Mucosa of rectum (tissue), 2 donors: ENCODE data around the gene MAP3K6.

ENCODE experiments used
- H3K27ac ChIP-seq, 2 donors: one replicate each; pipeline ENCODE4 v1.7.0; 2013; ENCODE audit warnings: inconsistent platforms in 2 of 2, low read depth in 2 of 2, low read length in 2 of 2
- H3K27me3 ChIP-seq, 2 donors: one replicate each; pipeline ENCODE4 v1.7.0; 2013; ENCODE audit warnings: low read length in 2 of 2; ENCODE audit not compliant: control insufficient read depth in 2 of 2, insufficient read depth in 2 of 2
- H3K36me3 ChIP-seq, 2 donors: one replicate each; pipeline ENCODE4 v1.7.0; 2013; ENCODE audit warnings: low read length in 2 of 2; ENCODE audit not compliant: control insufficient read depth in 2 of 2, insufficient read depth in 2 of 2
- H3K4me1 ChIP-seq, 2 donors: one replicate each; pipeline ENCODE4 v1.7.0; 2013; ENCODE audit warnings: low read length in 2 of 2, mild to moderate bottlenecking in 1 of 2; ENCODE audit not compliant: control insufficient read depth in 2 of 2, insufficient read depth in 2 of 2
- H3K4me3 ChIP-seq, 2 donors: one replicate each; pipeline ENCODE4 v1.7.0; 2013; ENCODE audit warnings: low read length in 2 of 2
- H3K9ac ChIP-seq, 2 donors: one replicate each; pipeline ENCODE4 v1.7.0; 2013; ENCODE audit warnings: low read length in 2 of 2, low read depth in 1 of 2, mild to moderate bottlenecking in 1 of 2
- H3K9me3 ChIP-seq, 2 donors: one replicate each; pipeline ENCODE4 v1.7.0; 2013; ENCODE audit warnings: low read length in 2 of 2; ENCODE audit not compliant: control insufficient read depth in 2 of 2
- donor health status: healthy.
- donor health status: Normal muscosa, but diverticular disease.

The MAP3K6 gene

GRCh38 chr1:27346991-27347624 is 19.7 kb downstream of the MAP3K6 start:
- no peaks in the 10 kb centered on the region for H3K27me3 ChIP-seq
- no peaks in the 10 kb centered on the region for H3K9me3 ChIP-seq
- peaks cover 0 to 6% of the 10 kb centered on the region in 2 donors for H3K36me3 ChIP-seq
- H3K4me1 ChIP-seq, result peaks cover 27 to 33% of the 10 kb centered on the region in 2 donors
- H3K4me3 ChIP-seq, result no peak overlapping the region
- H3K9ac ChIP-seq, result no peak overlapping the region
- no peak overlapping the region for H3K27ac ChIP-seq

- Histone ChIP-seq H3K27me3 (no peaks in the 10 kb centered on the region), H3K4me3 (no peak overlapping the region), H3K4me1 (peaks cover 30 to 37% of the 10 kb centered on the region in 2 donors), H3K9me3 (no peaks in the 10 kb centered on the region), H3K9ac (no peak overlapping the region), H3K36me3 (peaks cover 0 to 6% of the 10 kb centered on the region in 2 donors), H3K27ac (no peak overlapping the region)
Measured at GRCh38 chr1:27346357-27346756, 20.4 kb downstream of the MAP3K6 start.

GRCh38 chr1:27345272-27345671 is 21.5 kb downstream of the MAP3K6 start:
- H3K36me3 ChIP-seq, result peaks cover 0 to 6% of the 10 kb centered on the region in 2 donors
- H3K9me3 ChIP-seq, result no peaks in the 10 kb centered on the region
- no peak overlapping the region for H3K27ac ChIP-seq
- H3K9ac ChIP-seq, result no peak overlapping the region
- no peaks in the 10 kb centered on the region for H3K27me3 ChIP-seq
- H3K4me1 ChIP-seq, result peaks cover 21 to 33% of the 10 kb centered on the region in 2 donors
- no peak overlapping the region for H3K4me3 ChIP-seq

DNA sequence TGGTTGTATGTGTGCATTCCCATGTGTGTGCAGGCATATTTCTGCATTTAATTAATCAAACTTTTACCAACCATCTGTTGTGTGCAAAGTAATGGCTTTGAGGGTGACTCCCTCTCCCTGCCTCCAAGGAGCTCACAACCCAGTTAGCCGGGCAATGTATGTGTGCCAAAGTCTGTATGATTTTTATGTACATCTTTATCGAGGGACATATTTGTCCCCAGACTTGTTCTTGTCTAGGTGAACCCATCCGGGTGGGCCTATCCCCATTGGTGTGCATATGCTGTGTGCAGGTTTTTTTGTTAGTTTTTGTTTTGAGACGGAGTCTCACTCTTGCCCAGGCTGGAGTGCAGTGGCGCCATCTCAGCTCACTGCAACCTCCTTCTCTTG is 23.1 kb downstream of the MAP3K6 start:
- Histone ChIP-seq H3K27me3 (no peaks in the 10 kb centered on the region), H3K4me3 (peak overlapping the region; percentile 62 to 84), H3K4me1 (peaks cover 16 to 23% of the 10 kb centered on the region in 2 donors), H3K9me3 (no peaks in the 10 kb centered on the region), H3K27ac (peak overlapping the region; percentile 65 to 82), H3K9ac (peak overlapping the region in 1 of 2 donors; percentile 66), H3K36me3 (peaks cover 0 to 7% of the 10 kb centered on the region in 2 donors)

DNA sequence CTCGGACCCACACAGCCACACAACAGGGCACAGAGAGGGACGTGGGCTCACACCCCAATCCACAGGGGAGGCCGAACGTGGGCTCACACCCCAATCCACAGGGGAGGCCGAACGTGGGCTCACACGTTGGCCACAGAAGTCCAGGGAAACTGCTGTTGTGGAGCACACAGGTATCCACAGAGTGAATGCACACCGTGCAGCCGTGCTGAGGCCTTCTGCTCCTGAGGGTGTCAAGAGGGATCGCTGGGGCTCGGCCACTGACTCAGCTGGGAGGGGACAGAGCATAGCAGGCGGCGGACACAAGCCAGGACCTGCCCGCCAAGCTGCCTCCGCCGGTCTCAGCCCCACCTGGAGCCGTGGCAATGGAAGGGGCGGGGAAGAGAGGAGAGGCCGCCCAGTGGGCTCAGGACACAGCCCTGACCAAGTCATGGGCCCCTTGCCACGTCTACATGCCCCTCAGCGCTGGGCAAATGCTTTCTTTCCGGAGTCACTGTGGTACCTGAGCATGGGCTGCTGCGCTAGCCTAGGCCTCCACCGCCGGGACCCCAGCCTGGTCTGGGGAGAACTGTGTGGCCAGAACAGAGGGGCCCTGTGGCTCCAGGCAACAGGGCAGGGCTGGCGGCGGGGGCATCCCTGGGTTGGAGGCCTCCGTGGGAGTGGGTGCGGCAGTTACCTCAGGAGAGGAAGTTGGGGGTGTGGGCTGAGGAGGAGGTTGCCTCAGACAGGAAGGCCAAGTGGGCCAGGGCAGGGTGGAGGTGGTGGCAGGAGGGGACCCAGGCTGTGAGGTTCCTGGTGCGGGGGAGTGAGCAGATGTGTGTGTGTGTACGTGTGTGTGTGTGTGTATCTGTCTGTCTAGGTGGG is 23.8 kb downstream of the MAP3K6 start:
- Histone ChIP-seq H3K27ac (peak overlapping the region; percentile 65 to 82), H3K4me3 (peak overlapping the region; percentile 62 to 84), H3K4me1 (peaks cover 16 to 23% of the 10 kb centered on the region in 2 donors), H3K9ac (peak overlapping the region; percentile 66 to 81), H3K9me3 (no peaks in the 10 kb centered on the region), H3K36me3 (peaks cover 0 to 8% of the 10 kb centered on the region in 2 donors), H3K27me3 (no peaks in the 10 kb centered on the region)

DNA sequence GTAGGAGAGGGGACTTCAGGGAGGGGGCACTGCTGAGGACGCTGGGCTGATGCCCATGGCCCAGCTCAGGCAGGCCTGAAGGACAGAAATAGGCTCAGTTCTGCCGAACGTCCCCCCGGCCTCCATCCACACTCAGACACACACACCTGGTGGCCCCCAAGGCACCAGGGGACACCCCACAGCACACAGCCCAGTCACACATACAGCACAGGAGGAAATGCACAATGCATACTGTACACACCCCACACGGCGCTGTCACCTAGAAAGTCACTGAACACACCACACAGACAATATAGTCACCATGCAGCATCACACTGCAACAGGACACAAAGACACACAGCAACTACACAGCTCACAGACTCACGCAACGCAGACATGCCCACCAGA is 24.4 kb downstream of the MAP3K6 start:
- no peaks in the 10 kb centered on the region for H3K27me3 ChIP-seq
- H3K9me3 ChIP-seq, result no peaks in the 10 kb centered on the region
- peak overlapping the region; percentile 70 to 81 for H3K9ac ChIP-seq
- peaks cover 0 to 8% of the 10 kb centered on the region in 2 donors for H3K36me3 ChIP-seq
- H3K4me3 ChIP-seq, result peak overlapping the region; percentile 62 to 84
- H3K4me1 ChIP-seq, result peaks cover 16 to 23% of the 10 kb centered on the region in 2 donors
- peak overlapping the region; percentile 66 to 82 for H3K27ac ChIP-seq

DNA sequence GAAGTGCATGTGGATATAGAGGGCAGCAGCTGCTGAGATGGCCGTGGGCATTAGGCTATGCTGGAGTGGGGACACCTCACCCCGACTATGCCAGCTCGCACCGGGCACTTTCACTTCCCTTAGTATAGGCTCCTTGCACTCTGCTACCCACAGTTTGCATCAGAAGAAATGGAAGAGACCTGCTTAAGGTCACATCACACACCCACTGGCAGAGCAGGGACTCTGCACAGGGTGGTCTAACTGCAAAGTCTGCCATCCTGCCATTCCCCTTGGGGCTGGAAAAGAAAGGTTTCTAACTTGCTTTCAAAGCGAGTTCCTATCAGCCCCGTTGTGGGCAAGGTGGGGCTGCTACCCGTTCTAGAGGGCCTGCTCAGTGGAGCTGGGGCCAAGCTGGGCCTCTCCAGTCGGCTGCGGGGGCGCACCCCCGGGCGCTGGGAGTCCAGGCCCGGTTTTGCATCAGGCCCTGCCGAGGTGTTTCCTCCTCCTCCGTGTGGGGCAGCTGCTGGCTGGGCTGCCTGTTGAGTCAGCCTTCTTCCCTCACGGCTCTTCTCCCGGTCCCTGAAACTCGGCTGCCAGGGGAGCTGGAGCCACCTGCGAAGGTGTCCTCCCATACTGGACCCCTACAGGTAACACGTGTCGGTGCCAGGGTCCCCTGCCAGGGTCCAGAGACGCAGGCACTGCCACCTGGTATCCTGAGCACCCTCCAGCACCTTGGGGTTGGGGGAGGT is 25.1 kb downstream of the MAP3K6 start, which contains the start of gene SYTL1:
TSS of gene SYTL1 (plus strand) at position 498 of the 728 bp plus-strand sequence. CDS start 3,313 bp downstream, outside the sequence.
- H3K36me3 ChIP-seq, result peaks cover 0 to 11% of the 10 kb centered on the region in 2 donors
- no peaks in the 10 kb centered on the region for H3K9me3 ChIP-seq
- no peaks in the 10 kb centered on the region for H3K27me3 ChIP-seq
- peak within 1 kb of the TSS; percentile 70 to 81 for H3K9ac ChIP-seq
- peak within 1 kb of the TSS; percentile 66 to 82 for H3K27ac ChIP-seq
- peak within 1 kb of the TSS; percentile 62 to 84 for H3K4me3 ChIP-seq
- H3K4me1 ChIP-seq, result peaks cover 16 to 23% of the 10 kb centered on the region in 2 donors

DNA sequence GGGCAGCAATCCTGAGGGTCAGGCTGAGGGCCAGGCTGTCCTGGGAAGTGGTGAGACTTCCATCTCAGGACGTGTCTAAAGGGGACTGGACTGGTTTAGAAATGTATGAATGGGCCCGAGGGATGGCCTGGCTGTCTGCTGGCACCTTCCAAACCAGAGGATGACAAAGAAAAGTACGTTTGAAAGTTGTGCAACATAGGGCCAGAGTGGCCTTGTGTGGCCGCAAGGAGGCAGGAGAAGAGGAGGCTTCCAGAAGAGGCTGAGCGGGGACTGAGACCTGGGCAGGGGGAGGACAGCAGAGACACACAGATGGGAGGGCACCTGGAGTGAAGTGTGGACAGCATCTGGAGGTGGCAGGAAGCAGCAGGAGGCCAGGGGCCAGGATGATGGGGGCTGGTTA is 27.5 kb downstream of the MAP3K6 start:
- peaks cover 13 to 26% of the 10 kb centered on the region in 2 donors for H3K36me3 ChIP-seq
- peaks cover 16 to 23% of the 10 kb centered on the region in 2 donors for H3K4me1 ChIP-seq
- no peak overlapping the region for H3K9ac ChIP-seq
- H3K27me3 ChIP-seq, result no peaks in the 10 kb centered on the region
- H3K9me3 ChIP-seq, result no peaks in the 10 kb centered on the region
- no peak overlapping the region for H3K27ac ChIP-seq
- no peak overlapping the region for H3K4me3 ChIP-seq

DNA sequence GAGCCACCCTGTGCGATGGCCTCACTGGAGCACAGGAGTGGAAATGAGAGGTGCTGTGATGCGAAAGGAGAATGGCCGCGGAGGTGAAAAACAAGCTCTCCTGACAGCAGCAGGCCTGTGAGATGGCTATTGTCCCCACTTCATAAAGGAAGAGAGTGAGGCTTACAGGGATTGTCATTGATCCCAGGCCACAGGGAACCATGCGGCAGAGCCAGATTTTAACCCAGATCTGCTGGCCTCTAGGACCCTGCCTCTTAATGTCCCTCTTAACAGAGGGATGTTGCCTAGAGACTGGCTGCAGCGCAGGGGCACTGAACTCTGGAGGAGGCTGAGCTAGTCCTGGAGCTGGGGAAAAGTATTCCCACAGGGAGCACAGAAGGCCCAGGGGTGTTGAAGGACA is 28.0 kb downstream of the MAP3K6 start:
- Histone ChIP-seq H3K4me1 (peaks cover 16 to 23% of the 10 kb centered on the region in 2 donors), H3K27me3 (no peaks in the 10 kb centered on the region)

More for the DNA sequence above, 28.0 kb downstream of the MAP3K6 start:
- Histone ChIP-seq H3K27ac (no peak overlapping the region), H3K4me3 (no peak overlapping the region), H3K9me3 (no peaks in the 10 kb centered on the region), H3K9ac (no peak overlapping the region), H3K36me3 (peaks cover 17 to 31% of the 10 kb centered on the region in 2 donors)
